ENCODE results near the gene ESYT3.

The ESYT3 gene

GRCh38 chr3:138507524-138507923, 73.1 kb downstream of the ESYT3 start:
- TF ChIP-seq TAF1 (IDR thresholded peaks at IDR 0.05; ENCODE audit: low read depth) (no peak), RAD21 (IDR thresholded peaks at IDR 0.05; ENCODE audit: low read depth) (no peak), USF1 (IDR thresholded peaks at IDR 0.05) (no peak), TEAD4 (IDR thresholded peaks at IDR 0.05) (no peak), CEBPB (IDR thresholded peaks at IDR 0.05) (no peak), MAX (IDR thresholded peaks at IDR 0.05) (no peak), NFIC (IDR thresholded peaks at IDR 0.05) (no peak), FOXM1 (IDR thresholded peaks at IDR 0.05; ENCODE audit: borderline replicate concordance, low read depth) (no peak), EGR1 (IDR thresholded peaks at IDR 0.05) (no peak), ZBTB7A (IDR thresholded peaks at IDR 0.05; ENCODE audit: low read depth) (no peak), REST (IDR thresholded peaks at IDR 0.05; ENCODE audit: low read depth) (no peak), CREB1 (IDR thresholded peaks at IDR 0.05; ENCODE audit: low read depth) (no peak), TCF12 (IDR thresholded peaks at IDR 0.05; ENCODE audit: low read depth) (no peak), YY1 (IDR thresholded peaks at IDR 0.05; ENCODE audit: low read depth) (no peak), EP300 (IDR thresholded peaks at IDR 0.05; ENCODE audit: borderline replicate concordance) (no peak)

GRCh38 chr3:138509586-138509985, 75.2 kb downstream of the ESYT3 start:
- TF ChIP-seq EP300 (IDR thresholded peaks at IDR 0.05; ENCODE audit: borderline replicate concordance) (no peak), TEAD4 (IDR thresholded peaks at IDR 0.05) (no peak), FOXM1 (IDR thresholded peaks at IDR 0.05; ENCODE audit: borderline replicate concordance, low read depth) (no peak), YY1 (IDR thresholded peaks at IDR 0.05; ENCODE audit: low read depth) (no peak), MAX (IDR thresholded peaks at IDR 0.05) (no peak), CEBPB (IDR thresholded peaks at IDR 0.05) (no peak), ZBTB7A (IDR thresholded peaks at IDR 0.05; ENCODE audit: low read depth) (no peak), RAD21 (IDR thresholded peaks at IDR 0.05; ENCODE audit: low read depth) (no peak), TCF12 (IDR thresholded peaks at IDR 0.05; ENCODE audit: low read depth) (no peak), EGR1 (IDR thresholded peaks at IDR 0.05) (no peak), REST (IDR thresholded peaks at IDR 0.05; ENCODE audit: low read depth) (no peak), TAF1 (IDR thresholded peaks at IDR 0.05; ENCODE audit: low read depth) (no peak), NFIC (IDR thresholded peaks at IDR 0.05) (no peak), USF1 (IDR thresholded peaks at IDR 0.05) (no peak), CREB1 (IDR thresholded peaks at IDR 0.05; ENCODE audit: low read depth) (no peak)

GRCh38 chr3:138511945-138512344, 77.5 kb downstream of the ESYT3 start:
- TF ChIP-seq FOXM1 (IDR thresholded peaks at IDR 0.05; ENCODE audit: borderline replicate concordance, low read depth) (no peak), CREB1 (IDR thresholded peaks at IDR 0.05; ENCODE audit: low read depth) (no peak), TCF12 (IDR thresholded peaks at IDR 0.05; ENCODE audit: low read depth) (no peak), CEBPB (IDR thresholded peaks at IDR 0.05) (no peak), MAX (IDR thresholded peaks at IDR 0.05) (no peak), EGR1 (IDR thresholded peaks at IDR 0.05) (no peak), EP300 (IDR thresholded peaks at IDR 0.05; ENCODE audit: borderline replicate concordance) (no peak), ZBTB7A (IDR thresholded peaks at IDR 0.05; ENCODE audit: low read depth) (no peak), TEAD4 (IDR thresholded peaks at IDR 0.05) (no peak), NFIC (IDR thresholded peaks at IDR 0.05) (no peak), REST (IDR thresholded peaks at IDR 0.05; ENCODE audit: low read depth) (no peak), TAF1 (IDR thresholded peaks at IDR 0.05; ENCODE audit: low read depth) (no peak), USF1 (IDR thresholded peaks at IDR 0.05) (no peak), YY1 (IDR thresholded peaks at IDR 0.05; ENCODE audit: low read depth) (no peak), RAD21 (IDR thresholded peaks at IDR 0.05; ENCODE audit: low read depth) (no peak)

Measured in Ishikawa (cell line).